ENCODE measurements around the gene OASL. TPM values are rescaled to one million over a fixed set of nuclear protein-coding genes. Genes with fewer than 3 reads are reported as not detected.
A peak's percentile ranks its signal among the peaks of the same experiment; 100 is the strongest.

OASL gene
- total RNA-seq, 1 donor from 2014 or later: not detected

GRCh38 chr12:121033625-121034349 is 5.3 kb downstream of the OASL start:
- TF ChIP-seq, protein P1, sequence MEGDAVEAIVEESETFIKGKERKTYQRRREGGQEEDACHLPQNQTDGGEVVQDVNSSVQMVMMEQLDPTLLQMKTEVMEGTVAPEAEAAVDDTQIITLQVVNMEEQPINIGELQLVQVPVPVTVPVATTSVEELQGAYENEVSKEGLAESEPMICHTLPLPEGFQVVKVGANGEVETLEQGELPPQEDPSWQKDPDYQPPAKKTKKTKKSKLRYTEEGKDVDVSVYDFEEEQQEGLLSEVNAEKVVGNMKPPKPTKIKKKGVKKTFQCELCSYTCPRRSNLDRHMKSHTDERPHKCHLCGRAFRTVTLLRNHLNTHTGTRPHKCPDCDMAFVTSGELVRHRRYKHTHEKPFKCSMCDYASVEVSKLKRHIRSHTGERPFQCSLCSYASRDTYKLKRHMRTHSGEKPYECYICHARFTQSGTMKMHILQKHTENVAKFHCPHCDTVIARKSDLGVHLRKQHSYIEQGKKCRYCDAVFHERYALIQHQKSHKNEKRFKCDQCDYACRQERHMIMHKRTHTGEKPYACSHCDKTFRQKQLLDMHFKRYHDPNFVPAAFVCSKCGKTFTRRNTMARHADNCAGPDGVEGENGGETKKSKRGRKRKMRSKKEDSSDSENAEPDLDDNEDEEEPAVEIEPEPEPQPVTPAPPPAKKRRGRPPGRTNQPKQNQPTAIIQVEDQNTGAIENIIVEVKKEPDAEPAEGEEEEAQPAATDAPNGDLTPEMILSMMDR (IDR thresholded peaks at IDR 0.05; ENCODE audit: unreplicated experiment): no peak
- Mint-ChIP-seq H3K4me1 (ENCODE audit: low read depth) (no peaks in the 10 kb centered on the region), H3K27ac (no peak overlapping the region), H3K36me3 (ENCODE audit: insufficient read depth) (no peaks in the 10 kb centered on the region), H3K9me3 (ENCODE audit: low read depth) (no peaks in the 10 kb centered on the region), H3K27me3 (peaks cover 16% of the 10 kb centered on the region), H3K4me3 (ENCODE audit: low read depth) (no peak overlapping the region)
- DNase-seq (ENCODE audit: low spot score, unreplicated experiment): no peak

DNA sequence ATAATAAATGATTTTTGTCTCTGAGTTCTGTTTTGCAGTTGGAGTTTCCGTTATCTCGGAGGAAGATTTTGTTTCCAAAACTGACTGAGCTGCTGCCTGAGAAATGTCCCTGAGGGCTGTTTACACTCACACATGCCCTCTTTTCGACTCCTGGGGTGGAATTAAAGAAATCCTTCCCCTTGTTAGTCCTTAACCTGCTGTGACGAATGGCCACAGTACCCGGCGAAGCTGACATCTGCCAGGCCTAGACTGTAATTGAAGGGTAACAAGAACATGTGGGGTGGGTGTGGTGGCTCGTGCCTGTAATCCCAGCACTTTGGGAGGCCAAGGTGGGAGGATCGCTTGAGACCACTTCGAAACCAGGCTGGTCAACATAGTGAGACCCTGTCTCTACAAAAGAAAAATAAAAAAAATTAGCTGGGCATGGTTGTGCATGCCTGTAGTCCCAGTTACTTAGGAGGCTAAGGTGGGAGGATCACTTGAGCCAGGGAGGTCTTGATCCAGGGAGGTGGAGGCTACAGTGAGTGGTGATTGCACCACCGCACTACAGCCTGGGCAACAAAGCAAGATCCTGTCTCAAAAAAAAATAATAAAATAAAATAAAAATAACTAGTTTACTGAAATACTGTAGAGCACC is 8.4 kb downstream of the OASL start:
- DNase-seq (ENCODE audit: low spot score, unreplicated experiment): no peak
- Mint-ChIP-seq H3K36me3 (ENCODE audit: insufficient read depth) (no peaks in the 10 kb centered on the region), H3K27ac (no peak overlapping the region), H3K4me1 (ENCODE audit: low read depth) (peaks cover 6% of the 10 kb centered on the region), H3K4me3 (ENCODE audit: low read depth) (no peak overlapping the region), H3K27me3 (peaks cover 18% of the 10 kb centered on the region), H3K9me3 (ENCODE audit: low read depth) (no peaks in the 10 kb centered on the region)
- TF ChIP-seq, protein P1 (IDR thresholded peaks at IDR 0.05; ENCODE audit: unreplicated experiment): no peak

DNA sequence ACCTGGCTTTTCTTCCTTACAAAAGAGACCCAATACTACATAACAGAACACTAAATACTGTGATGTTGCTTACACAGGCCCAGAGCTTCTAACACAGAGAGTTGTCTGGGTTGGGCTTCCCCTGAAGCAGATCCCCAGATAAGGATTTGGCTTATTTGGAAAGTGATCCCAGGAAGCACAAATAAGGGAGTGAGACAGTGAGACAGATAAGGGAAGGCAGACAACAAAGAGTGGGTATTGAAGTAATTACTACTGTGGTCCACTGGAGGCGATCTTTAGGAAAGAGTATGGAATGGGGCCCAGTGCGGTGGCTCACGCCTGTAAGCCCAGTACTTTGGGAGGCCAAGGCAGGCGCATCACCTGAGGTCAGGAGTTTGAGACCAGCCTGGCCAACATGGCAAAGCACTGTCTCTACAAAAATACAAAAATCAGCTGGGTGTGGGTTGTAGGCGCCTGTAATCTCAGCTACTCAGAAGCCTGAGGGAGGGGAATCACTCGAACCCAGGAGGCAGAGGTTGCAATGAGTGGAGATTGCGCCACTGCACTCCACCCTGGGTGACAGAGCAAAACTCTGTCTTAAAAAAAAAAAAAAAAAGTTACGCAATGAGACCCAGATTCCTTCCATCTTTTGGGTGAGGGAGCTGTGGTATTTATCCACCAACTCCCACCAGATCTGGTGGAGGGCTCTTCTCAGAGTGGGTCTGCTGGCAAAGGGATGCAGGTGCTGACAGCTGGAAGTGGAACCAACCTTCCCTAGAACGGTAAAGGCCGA is 12.6 kb downstream of the OASL start:
- no peak overlapping the region for H3K4me3 Mint-ChIP-seq (ENCODE audit: low read depth)
- peaks cover 10% of the 10 kb centered on the region for H3K27me3 Mint-ChIP-seq
- no peaks in the 10 kb centered on the region for H3K36me3 Mint-ChIP-seq (ENCODE audit: insufficient read depth)
- H3K27ac Mint-ChIP-seq: no peak overlapping the region
- no peaks in the 10 kb centered on the region for H3K9me3 Mint-ChIP-seq (ENCODE audit: low read depth)
- H3K4me1 Mint-ChIP-seq (ENCODE audit: low read depth): peaks cover 6% of the 10 kb centered on the region
- TF ChIP-seq, protein P1 (IDR thresholded peaks at IDR 0.05; ENCODE audit: unreplicated experiment): peak; percentile 34
- DNase-seq (ENCODE audit: low spot score, unreplicated experiment): no peak

GRCh38 chr12:121025442-121026226 is 13.4 kb downstream of the OASL start:
- Mint-ChIP-seq H3K9me3 (ENCODE audit: low read depth) (no peaks in the 10 kb centered on the region), H3K4me1 (ENCODE audit: low read depth) (peaks cover 6% of the 10 kb centered on the region), H3K36me3 (ENCODE audit: insufficient read depth) (no peaks in the 10 kb centered on the region), H3K27me3 (peaks cover 9% of the 10 kb centered on the region), H3K4me3 (ENCODE audit: low read depth) (no peak overlapping the region), H3K27ac (peak overlapping the region; percentile 62)
- TF ChIP-seq, protein P1 (IDR thresholded peaks at IDR 0.05; ENCODE audit: unreplicated experiment): no peak
- DNase-seq (ENCODE audit: low spot score, unreplicated experiment): no peak

GRCh38 chr12:121023799-121024198 is 15.2 kb downstream of the OASL start:
- H3K27me3 Mint-ChIP-seq: peaks cover 9% of the 10 kb centered on the region
- no peak for DNase-seq (ENCODE audit: low spot score, unreplicated experiment)
- H3K4me3 Mint-ChIP-seq (ENCODE audit: low read depth): no peak overlapping the region
- H3K9me3 Mint-ChIP-seq (ENCODE audit: low read depth): no peaks in the 10 kb centered on the region
- H3K4me1 Mint-ChIP-seq (ENCODE audit: low read depth): peaks cover 6% of the 10 kb centered on the region
- TF ChIP-seq, protein P1 (IDR thresholded peaks at IDR 0.05; ENCODE audit: unreplicated experiment): no peak
- H3K36me3 Mint-ChIP-seq (ENCODE audit: insufficient read depth): no peaks in the 10 kb centered on the region
- no peak overlapping the region for H3K27ac Mint-ChIP-seq
